Measurements from ENCODE around the gene TRIO.

TRIO gene

DNA sequence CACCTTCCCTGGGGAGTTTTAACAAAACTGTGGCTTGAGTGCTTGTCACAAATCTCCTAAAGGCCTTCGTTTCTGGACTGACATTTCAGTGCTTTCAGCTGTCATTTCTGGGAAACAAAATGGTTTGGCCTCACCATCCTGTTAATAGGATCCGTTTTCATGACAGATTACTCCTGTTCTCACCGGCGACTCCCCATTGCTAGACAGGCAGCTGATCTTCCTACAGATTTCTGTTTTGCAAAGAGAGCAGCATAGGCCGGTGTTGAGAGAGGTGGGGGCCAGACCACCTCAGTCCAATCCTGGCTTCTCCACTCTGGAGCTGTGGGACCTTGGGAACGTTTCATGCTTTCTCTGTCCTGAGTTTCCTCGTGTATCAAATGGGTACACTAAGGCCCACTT, 363.0 kb downstream of the TRIO start:
- TF ChIP-seq, protein P1, sequence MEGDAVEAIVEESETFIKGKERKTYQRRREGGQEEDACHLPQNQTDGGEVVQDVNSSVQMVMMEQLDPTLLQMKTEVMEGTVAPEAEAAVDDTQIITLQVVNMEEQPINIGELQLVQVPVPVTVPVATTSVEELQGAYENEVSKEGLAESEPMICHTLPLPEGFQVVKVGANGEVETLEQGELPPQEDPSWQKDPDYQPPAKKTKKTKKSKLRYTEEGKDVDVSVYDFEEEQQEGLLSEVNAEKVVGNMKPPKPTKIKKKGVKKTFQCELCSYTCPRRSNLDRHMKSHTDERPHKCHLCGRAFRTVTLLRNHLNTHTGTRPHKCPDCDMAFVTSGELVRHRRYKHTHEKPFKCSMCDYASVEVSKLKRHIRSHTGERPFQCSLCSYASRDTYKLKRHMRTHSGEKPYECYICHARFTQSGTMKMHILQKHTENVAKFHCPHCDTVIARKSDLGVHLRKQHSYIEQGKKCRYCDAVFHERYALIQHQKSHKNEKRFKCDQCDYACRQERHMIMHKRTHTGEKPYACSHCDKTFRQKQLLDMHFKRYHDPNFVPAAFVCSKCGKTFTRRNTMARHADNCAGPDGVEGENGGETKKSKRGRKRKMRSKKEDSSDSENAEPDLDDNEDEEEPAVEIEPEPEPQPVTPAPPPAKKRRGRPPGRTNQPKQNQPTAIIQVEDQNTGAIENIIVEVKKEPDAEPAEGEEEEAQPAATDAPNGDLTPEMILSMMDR (IDR thresholded peaks at IDR 0.05): no peak
- no peak overlapping the region for H3K4me3 ChIP-seq (ENCODE audit: low read depth, low read length)
- no peak overlapping the region for H3K9ac ChIP-seq
- H2AFZ ChIP-seq: no peak overlapping the region
- no peaks in the 10 kb centered on the region for H3K9me3 ChIP-seq (ENCODE audit: control insufficient read depth, low read length)
- H3K36me3 ChIP-seq (ENCODE audit: control insufficient read depth, insufficient read depth, low read length): no peaks in the 10 kb centered on the region
- no peaks in the 10 kb centered on the region for H3K27me3 ChIP-seq (ENCODE audit: control insufficient read depth, insufficient read depth, low read length)
- H3K4me1 ChIP-seq: no peaks in the 10 kb centered on the region
- H3K79me2 ChIP-seq: no peaks in the 10 kb centered on the region
- H3K27ac ChIP-seq: no peak overlapping the region
- no peak overlapping the region for H3K4me2 ChIP-seq (ENCODE audit: low read length)

DNA sequence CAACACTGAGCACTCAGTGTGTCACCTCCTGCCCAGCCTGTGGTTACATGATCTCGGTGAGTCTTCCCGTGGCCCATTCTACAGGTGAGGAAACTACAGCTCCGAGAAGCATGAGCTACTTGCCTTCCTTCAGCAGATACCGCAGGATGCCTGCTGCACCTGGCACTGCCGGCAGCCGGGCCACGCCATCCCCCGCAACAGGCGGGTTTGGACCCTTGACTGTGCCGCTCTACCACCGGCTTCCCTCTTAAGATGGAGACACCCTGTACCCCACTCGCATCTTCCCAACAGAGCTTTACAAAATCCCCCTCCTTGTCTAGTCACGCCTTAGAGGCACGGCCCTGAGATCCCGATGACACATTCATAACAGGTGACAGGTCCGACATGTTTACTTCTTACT, 363.5 kb downstream of the TRIO start:
- Histone ChIP-seq H3K4me1 (no peaks in the 10 kb centered on the region), H2AFZ (no peak overlapping the region), H3K9me3 (ENCODE audit: control insufficient read depth, low read length) (no peaks in the 10 kb centered on the region), H3K36me3 (ENCODE audit: control insufficient read depth, insufficient read depth, low read length) (no peaks in the 10 kb centered on the region), H3K4me2 (ENCODE audit: low read length) (no peak overlapping the region), H3K9ac (no peak overlapping the region), H3K27me3 (ENCODE audit: control insufficient read depth, insufficient read depth, low read length) (no peaks in the 10 kb centered on the region), H3K4me3 (ENCODE audit: low read depth, low read length) (no peak overlapping the region), H3K27ac (no peak overlapping the region), H3K79me2 (no peaks in the 10 kb centered on the region)
- TF ChIP-seq, protein P1 (IDR thresholded peaks at IDR 0.05): no peak

DNA sequence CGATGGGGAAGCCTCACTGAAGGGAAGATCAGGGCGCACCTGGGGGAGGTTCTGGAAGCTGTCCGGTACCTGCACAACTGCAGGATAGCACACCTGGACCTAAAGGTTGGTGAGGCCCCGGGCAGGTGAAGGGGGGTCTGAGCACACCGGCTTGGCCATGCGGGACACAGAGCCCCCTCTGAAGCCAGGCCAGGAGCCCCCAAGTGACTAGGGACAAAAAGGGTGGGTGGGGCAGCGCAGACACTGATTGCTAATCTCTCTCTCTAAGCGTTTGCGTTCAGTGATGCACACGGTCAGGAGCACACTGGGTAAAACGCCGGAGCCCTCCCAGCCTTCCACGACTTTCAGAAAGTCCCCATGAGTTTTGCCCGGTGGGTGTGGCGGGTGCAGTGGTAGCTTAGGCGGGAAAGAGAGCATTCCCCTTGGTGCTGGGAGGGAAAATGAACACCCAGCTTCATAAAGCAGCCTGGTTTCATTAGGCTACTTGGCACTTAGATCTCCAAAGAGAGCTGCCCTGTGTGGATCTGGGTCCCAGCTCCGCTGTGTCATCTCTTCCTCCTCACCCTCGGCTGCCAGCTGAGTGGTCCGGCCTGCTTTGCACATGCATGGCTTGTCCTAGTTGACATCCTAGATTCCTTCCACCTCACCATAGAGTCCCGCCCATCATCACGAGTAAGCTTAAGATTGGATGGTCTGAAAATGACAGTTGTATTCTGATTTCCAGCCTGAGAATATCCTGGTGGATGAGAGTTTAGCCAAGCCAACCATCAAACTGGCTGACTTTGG, 364.2 kb downstream of the TRIO start:
- no peaks in the 10 kb centered on the region for H3K9me3 ChIP-seq (ENCODE audit: control insufficient read depth, low read length)
- H3K4me3 ChIP-seq (ENCODE audit: low read depth, low read length): no peak overlapping the region
- H2AFZ ChIP-seq: no peak overlapping the region
- H3K36me3 ChIP-seq (ENCODE audit: control insufficient read depth, insufficient read depth, low read length): no peaks in the 10 kb centered on the region
- no peaks in the 10 kb centered on the region for H3K27me3 ChIP-seq (ENCODE audit: control insufficient read depth, insufficient read depth, low read length)
- no peaks in the 10 kb centered on the region for H3K79me2 ChIP-seq
- H3K9ac ChIP-seq: no peak overlapping the region
- TF ChIP-seq, protein P1 (IDR thresholded peaks at IDR 0.05): no peak
- H3K27ac ChIP-seq: no peak overlapping the region
- no peaks in the 10 kb centered on the region for H3K4me1 ChIP-seq
- H3K4me2 ChIP-seq (ENCODE audit: low read length): no peak overlapping the region

DNA sequence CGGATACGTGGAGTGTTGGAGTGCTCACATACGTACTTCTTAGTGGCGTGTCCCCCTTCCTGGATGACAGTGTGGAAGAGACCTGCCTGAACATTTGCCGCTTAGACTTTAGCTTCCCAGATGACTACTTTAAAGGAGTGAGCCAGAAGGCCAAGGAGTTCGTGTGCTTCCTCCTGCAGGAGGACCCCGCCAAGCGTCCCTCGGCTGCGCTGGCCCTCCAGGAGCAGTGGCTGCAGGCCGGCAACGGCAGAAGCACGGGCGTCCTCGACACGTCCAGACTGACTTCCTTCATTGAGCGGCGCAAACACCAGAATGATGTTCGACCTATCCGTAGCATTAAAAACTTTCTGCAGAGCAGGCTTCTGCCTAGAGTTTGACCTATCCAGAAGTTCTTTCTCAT, 364.9 kb downstream of the TRIO start:
- Histone ChIP-seq H3K79me2 (no peaks in the 10 kb centered on the region), H3K4me2 (ENCODE audit: low read length) (no peak overlapping the region), H3K4me3 (ENCODE audit: low read depth, low read length) (no peak overlapping the region), H3K27ac (no peak overlapping the region), H2AFZ (no peak overlapping the region), H3K27me3 (ENCODE audit: control insufficient read depth, insufficient read depth, low read length) (no peaks in the 10 kb centered on the region), H3K9me3 (ENCODE audit: control insufficient read depth, low read length) (no peaks in the 10 kb centered on the region), H3K4me1 (no peaks in the 10 kb centered on the region), H3K9ac (no peak overlapping the region), H3K36me3 (ENCODE audit: control insufficient read depth, insufficient read depth, low read length) (no peaks in the 10 kb centered on the region)
- TF ChIP-seq, protein P1 (IDR thresholded peaks at IDR 0.05): no peak

DNA sequence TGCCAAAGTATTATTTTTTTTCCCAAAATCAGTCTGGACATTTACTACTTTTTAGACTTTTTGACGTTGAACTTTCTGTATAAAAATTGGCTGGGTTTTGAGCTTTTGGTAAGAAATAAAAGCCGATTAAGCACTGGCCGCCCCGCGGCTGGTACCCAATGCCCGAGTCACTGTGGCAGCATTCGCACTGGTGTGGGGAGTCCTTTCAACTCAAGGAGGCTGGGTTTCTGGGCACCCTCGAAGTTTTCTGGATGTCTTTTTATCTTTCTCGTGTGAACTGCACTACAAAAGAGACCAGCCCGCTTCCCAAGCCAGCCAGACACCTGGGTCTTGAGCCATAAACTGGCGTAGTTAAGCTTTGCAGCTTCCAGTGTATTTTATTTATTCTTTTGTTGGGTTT, 366.4 kb downstream of the TRIO start:
- no peak overlapping the region for H3K9ac ChIP-seq
- no peak overlapping the region for H3K4me3 ChIP-seq (ENCODE audit: low read depth, low read length)
- no peak overlapping the region for H2AFZ ChIP-seq
- no peak overlapping the region for H3K4me2 ChIP-seq (ENCODE audit: low read length)
- TF ChIP-seq, protein P1 (IDR thresholded peaks at IDR 0.05): no peak
- no peaks in the 10 kb centered on the region for H3K36me3 ChIP-seq (ENCODE audit: control insufficient read depth, insufficient read depth, low read length)
- H3K4me1 ChIP-seq: no peaks in the 10 kb centered on the region
- H3K79me2 ChIP-seq: no peaks in the 10 kb centered on the region
- H3K27me3 ChIP-seq (ENCODE audit: control insufficient read depth, insufficient read depth, low read length): no peaks in the 10 kb centered on the region
- no peak overlapping the region for H3K27ac ChIP-seq
- H3K9me3 ChIP-seq (ENCODE audit: control insufficient read depth, low read length): no peaks in the 10 kb centered on the region
